Stimulated activated CD4-positive, alpha-beta T cell treated with anti-CD3 and anti-CD28 coated beads, TNF-alpha, amount 100 ng/mL, for 24 hours (primary cell): ENCODE data around the gene VOPP1.
"Not testable (repeated sequence)": the region's sequence is repeated elsewhere in the genome, so short reads cannot be mapped to it uniquely, and the experiment has no call there.

Experiments used
- DNase-seq, 3 experiments: peaks; one replicate each; pipeline ENCODE4 v3.0.0-alpha.2; 2020; ENCODE audit warnings: low read depth in 3 of 3

Gene VOPP1

GRCh38 chr7:55512635-55513191 is 59.6 kb downstream of the VOPP1 start:
- DNase-seq: no peak

- DNase-seq: no peak
These were observed 61.7 kb downstream of the VOPP1 start for GRCh38 chr7:55510621-55511020.

- DNase-seq: not testable (repeated sequence)
These were observed 62.1 kb downstream of the VOPP1 start for GRCh38 chr7:55510206-55510605.

GRCh38 chr7:55509322-55509721 is 63.0 kb downstream of the VOPP1 start:
- DNase-seq: no peak

GRCh38 chr7:55508221-55509011 is 63.9 kb downstream of the VOPP1 start:
- no peak for DNase-seq

- DNase-seq: no peak
These were observed 64.6 kb downstream of the VOPP1 start for GRCh38 chr7:55507743-55508142.

DNA sequence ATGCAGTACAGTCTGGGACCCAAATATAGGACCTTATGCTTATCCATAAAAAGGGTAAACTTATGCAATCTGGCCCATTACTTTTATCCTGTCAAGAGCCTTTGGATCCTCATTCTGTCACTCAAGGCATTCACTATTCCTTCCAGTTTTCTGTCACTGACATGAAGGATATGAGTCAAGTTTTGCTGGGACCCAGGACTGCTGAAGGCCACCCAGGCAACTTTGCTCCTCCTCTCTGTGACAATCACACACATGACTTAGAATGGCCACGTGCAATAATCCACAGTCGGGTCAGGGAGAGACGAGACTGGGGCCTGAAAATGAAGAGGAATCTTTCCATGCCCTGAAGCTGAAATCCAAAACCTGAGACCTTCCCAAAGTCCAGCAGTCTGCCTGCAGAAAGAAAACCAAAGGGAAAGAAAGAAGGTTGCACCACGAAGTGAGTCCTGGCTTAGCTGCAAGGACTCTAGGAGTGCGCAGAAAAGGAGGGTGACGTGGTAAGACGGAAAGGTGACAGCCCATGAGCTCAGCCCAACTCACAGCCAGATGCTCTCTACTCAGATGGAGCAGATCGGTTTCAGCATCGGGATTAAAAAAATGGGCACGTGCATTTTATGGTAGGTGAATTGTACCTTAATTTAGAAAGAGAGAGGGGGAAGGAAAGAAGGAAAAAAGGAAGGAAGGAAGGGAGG is 67.2 kb downstream of the VOPP1 start:
- no peak for DNase-seq

GRCh38 chr7:55504093-55504859 is 68.0 kb downstream of the VOPP1 start:
- DNase-seq: no peak

DNA sequence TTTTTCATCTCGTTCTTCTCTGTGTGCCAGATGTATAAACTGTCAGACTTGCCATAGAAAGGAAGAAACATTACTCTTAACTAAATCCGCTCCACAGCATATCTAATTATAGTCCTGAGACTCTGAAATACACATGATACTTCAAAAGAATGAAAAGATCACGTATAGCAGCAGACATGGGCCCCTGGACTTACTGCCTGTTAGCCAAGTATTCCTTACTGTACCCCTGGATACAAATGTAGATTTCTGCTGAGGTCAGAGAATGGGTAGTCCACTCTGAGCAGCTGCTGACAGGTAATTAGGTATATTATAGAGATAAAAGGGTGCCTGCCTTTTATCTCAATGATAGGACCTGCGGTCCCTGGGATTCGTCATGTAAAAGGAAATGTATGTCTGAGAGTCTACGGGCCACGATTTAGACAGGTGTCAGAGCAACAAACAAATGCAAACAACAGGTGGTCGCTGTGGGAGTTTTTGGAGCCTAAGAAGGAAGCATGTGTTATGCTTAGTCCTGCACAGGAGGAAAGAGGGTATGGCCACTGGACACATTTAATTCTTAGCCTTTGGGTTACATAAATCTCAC is 69.4 kb downstream of the VOPP1 start:
- DNase-seq: no peak

DNA sequence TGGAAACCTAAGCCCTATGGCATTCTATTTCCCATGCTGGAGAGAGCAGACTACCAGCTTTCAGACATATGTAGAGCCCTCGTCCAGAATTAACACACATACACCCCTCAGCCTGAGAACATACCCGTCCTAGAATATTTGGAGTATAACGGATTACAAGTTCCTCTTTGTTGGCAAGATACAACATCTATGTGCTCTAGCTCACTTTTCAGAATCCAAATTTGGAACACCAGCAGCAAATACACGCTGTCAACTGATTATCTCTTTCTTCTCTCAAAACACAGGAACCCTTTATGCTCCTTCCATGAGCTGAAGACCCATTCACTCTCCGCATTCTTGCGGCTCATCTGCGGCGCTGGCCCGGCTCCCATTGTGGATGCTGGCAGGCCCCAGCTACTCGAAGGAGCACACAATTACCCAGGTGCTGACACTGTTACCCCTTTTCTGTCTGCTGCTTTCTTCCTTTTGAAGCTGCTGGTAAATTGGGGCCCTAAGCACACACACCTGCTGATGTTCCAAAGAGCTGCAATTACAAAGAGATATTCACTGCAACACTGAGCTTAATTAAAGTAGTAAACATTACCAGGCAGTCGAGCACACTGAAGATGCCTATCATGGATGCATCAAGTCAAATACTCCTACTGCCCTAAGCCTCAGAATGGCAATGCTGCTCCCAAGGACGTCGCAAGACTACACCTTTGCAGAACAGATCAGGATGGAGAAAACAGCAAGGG is 70.0 kb downstream of the VOPP1 start:
- no peak for DNase-seq

GRCh38 chr7:55501611-55502010 is 70.7 kb downstream of the VOPP1 start:
- DNase-seq: no peak

GRCh38 chr7:55500117-55500756 is 72.1 kb downstream of the VOPP1 start:
- DNase-seq: no peak

GRCh38 chr7:55499591-55499990 is 72.7 kb downstream of the VOPP1 start:
- no peak for DNase-seq

DNA sequence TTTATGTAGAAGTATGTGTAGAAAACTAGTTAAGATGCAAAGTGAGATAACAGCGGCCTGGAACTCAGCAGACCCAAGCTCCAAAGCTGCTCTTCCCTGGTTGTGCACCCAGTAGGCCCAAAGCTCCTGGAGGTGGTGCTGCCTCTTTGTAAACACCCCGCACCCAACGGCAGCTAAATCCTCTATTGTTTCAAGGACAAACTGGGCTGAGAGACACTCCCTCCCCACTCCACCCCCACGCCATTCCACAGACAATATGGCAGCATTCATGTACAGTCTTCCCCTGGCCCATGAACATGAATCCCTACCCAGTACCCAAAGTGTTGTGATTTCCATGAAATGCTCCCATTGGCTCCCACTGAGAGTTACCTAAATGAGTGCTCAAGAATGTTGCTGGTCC is 73.5 kb downstream of the VOPP1 start:
- DNase-seq: no peak

- no peak for DNase-seq
These were observed 74.2 kb downstream of the VOPP1 start for GRCh38 chr7:55498142-55498541.

DNA sequence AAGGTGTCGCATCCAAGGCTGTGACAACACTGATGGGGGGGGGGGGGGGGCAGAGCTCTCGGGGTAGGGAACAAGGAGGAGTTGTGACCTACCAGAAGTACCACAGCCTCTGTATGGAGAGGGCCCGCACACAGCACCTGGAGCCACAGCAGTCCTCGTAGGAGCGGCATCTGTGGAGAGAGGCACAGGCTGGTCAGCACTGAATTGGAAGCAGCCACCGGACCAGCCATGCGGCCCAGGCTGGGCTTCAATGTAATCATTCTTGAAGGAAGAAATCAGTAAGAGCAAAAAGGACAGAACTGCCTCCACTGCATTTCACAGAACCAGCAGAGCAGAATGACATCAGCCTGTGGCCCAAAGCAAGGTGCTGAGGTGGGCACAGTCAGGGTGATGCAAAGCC is 74.8 kb downstream of the VOPP1 start:
- no peak for DNase-seq

GRCh38 chr7:55496906-55497305 is 75.4 kb downstream of the VOPP1 start:
- DNase-seq: no peak

DNA sequence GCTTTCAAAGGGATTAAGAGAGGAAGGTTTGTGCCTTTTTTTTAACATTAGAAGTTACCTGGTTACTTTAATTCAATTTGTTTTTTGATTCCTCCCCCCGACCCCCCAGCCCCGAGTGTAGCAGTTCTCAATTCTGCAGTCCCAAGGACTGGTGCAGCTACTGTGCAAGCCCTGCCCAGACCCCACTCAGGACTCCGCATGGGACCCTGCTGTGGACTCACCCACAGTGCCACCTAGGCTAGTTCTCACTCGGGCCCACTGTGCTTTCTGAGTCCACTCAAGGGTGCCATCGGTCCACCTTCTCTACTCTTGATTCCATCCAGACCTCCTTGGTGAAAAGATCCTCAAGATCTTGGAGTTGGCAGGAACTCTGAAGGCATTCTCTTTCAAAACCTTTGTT is 77.4 kb downstream of the VOPP1 start:
- DNase-seq: no peak

GRCh38 chr7:55493408-55493807 is 78.9 kb downstream of the VOPP1 start:
- DNase-seq: no peak

DNA sequence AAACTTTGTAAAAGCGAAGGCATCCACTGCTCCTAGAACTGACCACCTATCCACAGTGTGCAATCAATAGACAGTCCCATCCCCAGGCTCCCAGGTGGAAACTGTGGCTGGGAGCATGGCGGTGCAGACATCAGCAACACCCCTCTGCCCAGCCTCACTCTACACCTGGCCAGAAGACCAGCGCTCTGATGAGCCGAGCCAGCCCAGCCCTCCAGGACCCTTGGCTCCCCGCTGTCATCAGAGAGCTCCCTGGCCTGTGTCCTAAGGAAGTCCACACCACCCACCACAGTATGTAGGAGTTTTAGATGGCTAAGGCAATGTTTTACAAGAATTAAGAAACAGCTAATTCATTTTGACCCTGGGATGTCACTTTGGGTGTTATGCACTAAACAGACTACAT is 81.0 kb downstream of the VOPP1 start:
- DNase-seq: no peak

DNA sequence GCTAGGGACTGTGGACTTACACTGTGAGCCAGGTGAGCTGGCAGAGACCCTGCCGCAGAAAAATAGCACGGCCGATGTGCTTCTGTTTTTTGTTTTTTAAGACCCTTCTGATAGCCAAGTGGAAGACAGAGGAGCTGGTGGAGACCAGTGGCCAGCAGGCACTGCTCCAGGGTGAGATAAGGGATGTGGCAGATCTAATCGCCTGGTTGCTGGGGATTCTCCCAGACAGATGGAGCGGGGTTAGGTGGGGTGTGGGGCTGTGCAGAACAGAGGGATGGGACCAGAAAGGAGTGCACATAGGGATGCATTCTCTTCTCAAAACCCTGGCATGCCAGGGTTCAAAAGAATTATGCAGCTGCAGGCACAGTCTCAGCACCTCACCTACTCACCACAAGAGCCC is 82.2 kb downstream of the VOPP1 start:
- no peak for DNase-seq
